GM21367 (cell line): ENCODE results near the gene LANCL3.
"Not testable (repeated sequence)": the region's sequence is repeated elsewhere in the genome, so short reads cannot be mapped to it uniquely, and the experiment has no call there.

Source experiments
- ATAC-seq: cut with Tn5 transposase; IDR thresholded peaks from one replicate; pipeline ENCODE4 v1.9.1; 2021; ENCODE audit not compliant: unreplicated experiment

The LANCL3 gene

DNA sequence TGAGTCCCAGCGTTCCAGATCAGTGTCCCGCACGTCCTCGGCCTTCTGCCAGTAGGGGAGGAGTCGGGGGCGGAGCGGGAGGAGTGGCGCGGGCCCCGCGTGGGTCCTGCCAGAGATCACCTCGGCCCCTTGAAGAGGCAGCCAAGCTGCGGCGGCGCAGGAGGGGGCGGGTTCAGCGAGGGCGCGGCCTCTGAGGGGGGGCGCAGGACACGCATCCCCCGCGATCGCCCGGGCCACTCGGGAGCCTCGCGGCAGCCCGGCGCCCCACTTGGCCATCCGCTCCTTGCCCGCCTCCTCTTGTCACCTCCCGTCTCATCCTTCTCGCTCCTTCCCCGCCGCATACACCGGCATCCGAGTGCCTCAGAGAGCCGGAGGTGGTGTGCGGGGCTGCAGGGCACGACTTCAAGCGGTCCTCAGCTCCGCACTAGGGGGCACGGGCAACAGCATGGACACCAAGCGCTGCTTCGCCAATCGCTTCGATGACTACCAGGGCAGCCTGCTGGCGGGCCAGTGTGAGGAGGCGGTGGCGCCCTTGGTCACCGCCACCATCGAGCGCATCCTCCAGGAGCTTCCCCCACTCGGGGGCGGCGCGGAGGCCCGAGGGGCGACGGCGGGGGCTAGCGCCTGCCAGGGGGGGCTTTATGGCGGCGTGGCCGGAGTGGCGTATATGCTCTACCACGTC lies at the start of gene LANCL3:
LANCL3 (plus strand) TSS at position 236 of the 682 bp plus-strand sequence; CDS start at position 446, 210 bp downstream.
- not testable (repeated sequence) for ATAC-seq

DNA sequence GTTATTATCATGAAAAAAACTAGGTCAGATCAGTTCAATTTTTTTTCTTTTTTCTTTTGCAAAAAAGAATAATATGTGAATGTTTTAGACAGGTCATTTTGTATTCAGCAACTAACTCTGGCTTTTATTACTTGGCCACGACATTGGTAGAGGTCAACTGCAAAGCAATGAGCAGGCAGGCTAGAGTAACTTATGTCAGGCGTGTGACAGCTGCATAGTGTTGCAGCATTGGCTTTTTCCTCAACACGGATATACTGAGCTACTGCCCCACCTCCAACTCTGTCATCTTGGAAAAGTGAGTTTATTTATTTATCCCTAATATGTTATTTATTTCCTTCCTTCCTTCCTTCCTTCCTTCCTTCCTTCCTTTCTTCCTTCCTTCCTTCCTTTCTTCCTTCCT lies 47.8 kb upstream of the LANCL3 start:
- ATAC-seq, result not testable (repeated sequence)

DNA sequence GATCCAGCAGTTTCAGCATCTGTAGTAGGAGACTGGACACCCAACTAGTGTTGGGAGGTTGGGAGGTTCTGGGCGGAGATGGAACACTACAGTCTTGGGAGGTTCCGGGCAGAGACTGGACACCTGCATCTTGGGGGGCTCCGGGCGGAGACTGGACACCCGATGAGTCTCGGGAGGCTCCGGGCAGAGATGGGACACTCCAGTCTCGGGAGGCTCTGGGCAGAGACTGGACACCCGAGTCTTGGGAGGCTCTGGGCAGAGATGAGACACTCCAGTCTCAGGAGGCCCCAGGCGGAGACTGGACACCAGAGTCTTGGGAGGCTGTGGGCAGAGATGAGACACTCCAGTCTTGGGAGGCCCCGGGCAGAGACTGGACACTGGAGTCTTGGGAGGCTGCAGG lies 29.5 kb upstream of the LANCL3 start:
- no peak for ATAC-seq

DNA sequence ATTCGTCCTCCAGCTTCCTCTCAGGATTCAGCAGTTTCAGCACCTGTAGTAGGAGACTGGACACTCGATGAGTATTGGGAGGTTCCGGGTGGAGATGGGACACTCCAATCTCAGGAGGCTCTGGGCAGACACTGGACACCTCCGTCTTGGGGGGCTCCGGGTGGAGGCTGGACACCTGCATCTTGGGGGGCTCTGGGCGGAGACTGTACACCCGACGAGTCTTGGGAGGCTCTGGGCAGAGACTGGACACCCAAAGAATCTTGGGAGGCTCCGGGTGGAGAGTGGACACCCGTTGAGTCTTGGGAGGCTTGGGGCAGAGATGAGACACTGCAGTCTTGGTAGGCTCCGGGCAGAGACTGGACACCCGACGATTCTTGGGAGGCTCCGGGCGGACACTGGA lies 28.7 kb upstream of the LANCL3 start:
- ATAC-seq, result no peak

DNA sequence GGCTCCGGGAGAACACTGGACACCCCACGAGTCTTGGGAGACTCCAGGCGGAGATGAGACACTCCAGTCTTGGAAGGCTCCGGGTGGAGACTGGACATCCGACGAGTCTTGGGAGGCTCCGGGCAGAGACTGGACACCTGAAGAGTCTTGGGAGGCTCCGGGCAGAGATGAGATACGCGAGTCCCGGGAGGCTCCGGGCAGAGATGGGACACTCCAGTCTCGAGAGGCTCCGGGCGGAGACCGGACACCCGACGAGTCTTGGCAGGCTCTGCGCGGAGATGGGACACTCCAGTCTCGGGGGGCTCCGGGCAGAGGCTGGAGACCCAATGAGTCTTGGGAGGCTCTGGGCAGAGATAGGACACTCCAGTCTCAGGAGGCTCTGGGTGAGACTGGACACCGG lies 28.1 kb upstream of the LANCL3 start:
- no peak for ATAC-seq

DNA sequence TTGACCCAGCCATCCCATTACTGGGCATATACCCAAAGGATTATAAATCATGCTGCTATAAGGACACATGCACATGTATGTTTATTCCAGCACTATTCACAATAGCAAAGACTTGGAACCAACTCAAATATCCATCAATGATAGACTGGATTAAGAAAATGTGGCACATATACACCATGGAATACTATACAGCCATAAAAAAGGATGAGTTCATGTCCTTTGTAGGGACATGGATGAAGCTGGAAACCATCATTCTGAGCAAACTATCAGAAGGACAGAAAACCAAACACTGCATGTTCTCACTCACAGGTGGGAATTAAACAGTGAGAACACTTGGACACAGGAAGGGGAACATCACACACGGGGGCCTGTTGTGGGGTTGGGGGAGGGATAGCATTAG lies 26.9 kb upstream of the LANCL3 start:
- not testable (repeated sequence) for ATAC-seq

DNA sequence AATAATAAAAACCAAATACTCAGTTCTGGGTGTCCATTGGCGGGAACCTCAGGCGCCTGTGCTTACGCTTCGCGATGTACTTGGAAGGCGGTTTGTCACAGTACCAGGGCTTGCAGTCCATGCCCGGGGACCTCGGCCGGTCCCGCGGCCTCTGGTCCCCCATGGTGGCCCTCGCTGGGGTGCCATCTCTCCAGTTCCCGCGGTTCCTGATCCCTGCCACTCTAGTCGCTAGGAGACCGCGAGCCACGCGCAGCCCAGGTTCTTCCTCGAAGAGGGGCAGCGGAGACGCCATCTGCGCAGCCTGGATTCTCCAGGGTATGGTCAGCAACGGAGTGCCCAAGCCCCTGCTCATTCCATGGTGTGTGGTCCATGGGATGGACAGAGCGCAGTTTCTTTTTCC lies 26.4 kb upstream of the LANCL3 start:
- no peak for ATAC-seq

DNA sequence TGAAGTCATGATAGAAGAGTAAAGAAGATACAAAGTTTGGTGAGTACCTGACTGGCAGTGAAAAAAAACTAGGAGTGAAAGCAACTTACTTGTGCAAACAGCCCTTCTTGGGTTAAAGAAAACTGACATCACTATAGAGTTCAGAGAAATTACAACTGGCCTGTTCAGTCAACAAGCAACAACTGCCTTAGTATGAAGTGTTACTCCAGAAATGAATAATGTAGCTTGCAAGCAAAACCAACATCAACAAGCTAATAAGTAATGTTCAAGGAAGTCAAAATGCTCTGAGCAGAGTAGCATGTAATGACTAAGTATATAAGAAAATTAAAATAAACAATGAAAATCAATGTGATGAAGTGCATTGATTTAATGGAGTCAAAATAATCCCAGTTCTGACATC lies 21.8 kb upstream of the LANCL3 start:
- ATAC-seq, result not testable (repeated sequence)

DNA sequence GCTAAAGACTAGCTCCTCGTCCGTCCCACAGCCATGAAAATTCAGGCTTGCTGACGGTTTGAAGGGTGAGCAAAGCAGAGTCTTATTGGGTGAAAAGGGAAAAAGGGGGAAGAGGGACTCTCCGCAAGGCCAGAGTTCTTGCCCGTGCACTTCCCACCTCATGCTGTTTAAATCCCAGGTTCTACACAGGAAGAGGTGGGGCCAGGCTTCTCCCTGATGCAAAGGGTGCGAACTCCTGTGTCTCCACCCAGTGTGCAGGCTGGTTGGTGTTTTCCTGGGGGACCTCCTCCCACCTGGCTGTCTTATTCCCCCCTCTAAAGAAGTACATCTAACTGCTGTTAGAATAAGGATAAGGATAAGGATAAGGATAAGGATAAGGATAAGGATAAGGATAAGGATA lies 18.0 kb upstream of the LANCL3 start:
- ATAC-seq, result no peak

DNA sequence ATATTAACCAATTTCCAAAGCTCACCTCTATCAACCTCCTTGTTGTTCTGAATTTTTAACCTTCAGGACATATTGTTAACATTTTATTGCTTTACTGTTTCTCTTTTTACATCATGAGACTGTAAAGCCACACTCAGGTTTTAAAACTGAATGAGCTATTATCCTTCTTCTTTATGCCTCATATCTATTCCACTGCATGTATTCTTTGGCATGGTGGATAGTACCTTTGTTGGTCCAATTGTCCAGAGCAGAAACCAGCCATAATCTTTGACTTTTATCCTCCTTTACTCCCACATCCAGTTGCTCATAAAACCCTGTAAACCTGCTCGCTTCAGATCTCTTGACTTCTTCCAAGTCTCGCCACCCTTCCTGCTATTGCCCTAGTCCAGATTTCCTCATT lies 6.2 kb upstream of the LANCL3 start:
- not testable (repeated sequence) for ATAC-seq

DNA sequence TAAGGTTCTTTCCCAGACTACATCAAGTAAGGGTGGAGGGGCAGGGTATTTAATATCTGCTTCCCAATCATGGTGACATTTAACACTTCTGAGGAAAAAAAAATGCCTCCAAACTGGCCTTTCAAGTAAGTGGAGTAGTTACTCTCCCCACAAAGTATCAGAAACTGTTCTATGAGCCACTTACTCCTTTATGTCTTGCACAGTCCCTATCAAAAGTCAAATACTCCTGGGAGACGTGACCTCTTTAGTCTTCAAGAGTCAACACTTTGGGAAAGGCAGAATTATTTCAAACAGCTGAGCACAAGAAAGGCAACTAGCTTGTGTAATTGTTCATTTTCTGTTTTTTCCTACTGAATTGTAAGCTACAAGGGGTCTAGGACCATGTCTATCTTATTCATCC lies 1.1 kb upstream of the LANCL3 start:
- ATAC-seq, result not testable (repeated sequence)

DNA sequence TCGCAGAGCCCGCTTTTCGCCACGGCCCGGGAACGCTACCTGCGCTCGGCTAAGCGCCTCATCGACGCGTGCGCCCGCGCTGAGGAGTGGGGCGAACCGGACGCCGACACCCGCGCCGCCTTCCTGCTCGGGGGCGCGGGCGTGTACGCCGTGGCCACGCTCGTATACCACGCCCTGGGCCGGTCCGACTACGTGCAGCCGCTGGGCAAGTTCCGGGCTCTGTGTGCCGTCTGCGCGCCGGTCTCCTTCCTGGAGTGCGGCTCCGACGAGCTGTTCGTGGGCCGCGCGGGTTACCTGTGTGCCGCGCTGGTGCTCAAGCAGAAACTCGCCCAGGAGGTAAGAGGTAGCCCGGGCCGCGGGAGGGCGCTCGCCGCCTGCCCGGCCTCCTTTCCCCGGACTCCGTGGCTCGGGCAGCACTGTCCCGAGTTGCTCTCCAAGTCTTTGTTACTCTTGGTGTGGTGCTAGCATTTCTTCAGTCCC lies 687 bp downstream of the LANCL3 start:
- not testable (repeated sequence) for ATAC-seq

DNA sequence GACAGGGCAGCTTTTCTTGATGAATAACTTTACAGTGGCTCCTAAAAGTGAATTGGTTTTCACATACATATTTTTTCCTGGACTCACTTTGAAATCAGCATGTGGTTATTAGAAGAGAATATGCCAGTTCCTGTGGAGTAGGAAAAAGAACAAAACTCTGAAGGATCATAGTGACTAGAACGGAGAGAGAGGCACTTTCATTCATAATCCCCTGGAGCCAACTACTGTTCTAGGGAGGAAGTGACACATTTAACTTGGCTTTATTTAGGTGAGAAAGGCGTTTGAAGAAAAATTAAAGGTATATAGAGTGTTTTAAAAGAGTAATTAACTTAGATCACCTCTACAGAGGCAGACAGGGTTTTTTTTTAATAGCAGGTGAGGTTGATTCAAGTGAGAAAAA lies 1.7 kb downstream of the LANCL3 start:
- ATAC-seq, result not testable (repeated sequence)

DNA sequence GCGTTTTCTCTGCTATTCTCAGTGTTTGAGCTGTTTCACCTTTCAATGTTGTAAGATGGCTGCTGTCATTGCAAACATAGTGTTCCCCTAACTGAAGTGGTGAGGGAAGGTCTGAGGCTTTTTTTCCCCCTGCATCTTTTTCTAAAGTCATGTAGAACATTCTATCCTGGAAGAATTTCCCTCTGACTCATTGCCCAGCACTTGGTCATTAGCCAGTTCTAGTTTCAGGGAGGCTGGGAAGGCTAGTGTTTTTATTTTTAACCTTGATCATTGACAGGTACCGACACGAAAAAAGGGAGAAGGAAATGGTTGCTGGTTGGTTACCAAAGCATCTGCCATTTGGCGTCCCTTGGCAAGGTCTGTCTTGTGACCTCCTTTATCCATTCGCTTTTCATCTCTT lies 6.6 kb downstream of the LANCL3 start:
- ATAC-seq, result no peak

DNA sequence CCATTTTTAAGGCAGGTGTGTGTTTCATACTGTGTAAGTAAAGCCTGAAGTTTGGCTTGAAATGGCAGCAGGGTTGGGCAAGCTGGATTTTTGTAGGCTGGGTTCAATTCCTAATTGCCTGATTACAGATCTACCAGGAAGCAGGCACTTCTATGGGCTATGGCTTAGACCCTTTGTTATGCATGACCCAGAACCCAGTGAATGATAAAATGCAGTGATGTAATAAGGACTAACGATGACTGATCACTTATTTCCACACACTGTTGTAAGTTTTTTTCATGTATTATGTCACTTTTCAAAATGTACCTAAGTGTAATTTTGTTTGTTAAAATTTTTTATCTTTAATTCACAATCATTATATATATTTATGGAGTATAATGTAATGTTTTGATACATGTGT lies 8.6 kb downstream of the LANCL3 start:
- ATAC-seq, result no peak

DNA sequence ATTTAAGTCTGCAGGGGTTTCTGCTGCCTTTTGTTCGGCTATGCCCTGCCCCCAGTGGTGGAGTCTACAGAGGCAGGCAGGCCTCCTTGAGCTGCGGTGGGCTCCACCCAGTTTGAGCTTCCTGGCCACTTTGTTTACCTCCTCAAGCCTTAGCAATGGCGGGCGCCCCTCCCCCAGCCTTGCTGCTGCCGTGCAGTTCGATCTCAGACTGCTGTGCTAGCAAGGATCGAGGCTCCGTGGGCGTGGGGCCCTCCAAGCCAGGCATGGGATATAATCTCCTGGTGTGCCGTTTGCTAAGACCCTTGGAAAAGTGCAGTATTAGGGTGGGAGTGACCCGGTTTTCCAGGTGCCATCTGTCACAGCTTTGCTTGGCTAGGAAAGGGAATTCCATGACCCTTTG lies 15.9 kb downstream of the LANCL3 start:
- not testable (repeated sequence) for ATAC-seq

DNA sequence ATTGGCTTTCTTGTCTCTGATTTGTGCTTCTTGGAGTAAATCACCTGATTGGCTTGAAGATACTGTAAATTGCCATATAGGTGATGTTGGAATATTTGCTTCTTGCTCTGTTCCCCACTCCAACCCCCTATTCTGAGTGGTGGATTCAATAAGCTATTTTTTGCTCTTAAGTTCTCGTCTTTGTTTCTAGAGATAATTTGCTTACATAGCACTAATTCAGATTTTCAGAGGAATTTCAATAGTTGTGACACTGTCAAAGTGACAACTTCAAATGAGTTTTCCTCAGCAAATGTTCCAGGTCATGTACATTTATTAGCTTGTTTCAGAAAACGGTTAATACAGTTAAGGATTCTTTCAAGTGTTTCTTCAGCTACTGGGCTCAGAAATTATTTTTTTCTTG lies 18.6 kb downstream of the LANCL3 start:
- ATAC-seq, result no peak

DNA sequence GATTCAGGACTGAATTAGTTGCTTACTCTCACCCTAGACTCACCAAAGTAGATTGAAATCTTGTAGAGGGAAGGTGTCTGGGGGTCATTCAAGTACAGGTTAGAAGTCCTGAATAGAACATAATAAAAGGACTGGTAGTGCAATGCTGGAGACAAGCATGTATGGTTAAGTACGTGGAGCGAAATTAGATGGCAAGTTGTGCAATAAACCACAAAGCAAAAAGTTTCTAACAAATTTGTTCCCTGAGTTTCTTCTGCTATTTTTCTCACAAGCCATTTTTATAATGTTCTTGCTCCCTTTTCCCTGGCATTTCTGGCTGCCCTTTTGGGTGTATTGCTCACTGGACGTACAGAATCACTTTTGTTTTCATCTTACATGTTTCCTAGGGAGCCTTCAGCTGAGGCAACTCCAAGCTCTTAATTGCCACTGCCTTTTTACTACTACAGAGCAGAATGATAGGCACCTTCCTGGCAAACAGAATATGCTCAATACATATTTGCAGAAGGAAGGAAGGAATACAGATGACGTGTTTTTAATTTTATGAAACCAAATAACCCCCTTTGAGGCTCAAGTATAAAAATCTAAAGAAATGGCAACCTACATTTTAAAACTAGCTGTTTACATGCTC lies 23.4 kb downstream of the LANCL3 start:
- ATAC-seq, result no peak

DNA sequence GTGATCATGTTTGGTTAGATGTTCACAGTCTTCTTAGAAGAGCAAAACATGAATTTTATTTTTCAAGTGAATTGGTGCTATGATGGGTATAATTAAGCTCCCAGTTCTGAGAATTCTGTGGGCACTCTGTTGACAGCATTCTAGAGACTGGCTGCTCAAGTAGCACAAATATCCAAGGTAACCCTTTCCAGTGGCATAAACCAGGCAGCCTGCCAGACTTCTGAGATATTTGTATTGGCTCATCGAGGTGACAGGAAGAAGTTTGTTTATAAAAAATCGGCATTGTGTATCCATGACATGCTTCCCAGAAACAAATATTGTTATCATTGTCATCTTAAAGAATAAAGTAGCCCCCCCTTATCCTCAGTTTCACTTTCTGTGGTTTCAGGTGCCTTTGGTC lies 28.3 kb downstream of the LANCL3 start:
- no peak for ATAC-seq

DNA sequence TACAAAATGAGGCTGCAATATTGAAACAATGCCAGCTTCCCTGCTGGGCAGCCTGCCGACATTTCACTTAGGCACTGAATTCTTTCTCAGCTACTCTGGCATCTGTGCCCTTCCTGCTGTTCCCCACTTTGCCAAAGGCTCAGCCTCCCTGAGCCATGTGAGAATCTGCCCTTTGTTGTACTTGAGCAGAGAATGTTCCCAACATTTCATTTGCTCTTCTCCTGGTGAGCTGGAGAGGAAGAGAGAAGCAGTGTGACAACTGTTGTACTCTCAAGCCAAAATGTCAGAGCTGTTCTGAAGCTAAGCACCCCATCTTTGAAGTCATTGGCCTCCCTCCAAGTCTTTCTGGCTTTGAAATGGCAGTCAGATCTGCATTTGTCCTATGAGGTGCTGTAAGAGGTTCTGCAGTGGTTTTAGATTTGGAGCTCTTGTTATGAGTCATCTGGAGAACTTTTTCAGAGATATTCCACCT lies 32.5 kb downstream of the LANCL3 start:
- no peak for ATAC-seq

DNA sequence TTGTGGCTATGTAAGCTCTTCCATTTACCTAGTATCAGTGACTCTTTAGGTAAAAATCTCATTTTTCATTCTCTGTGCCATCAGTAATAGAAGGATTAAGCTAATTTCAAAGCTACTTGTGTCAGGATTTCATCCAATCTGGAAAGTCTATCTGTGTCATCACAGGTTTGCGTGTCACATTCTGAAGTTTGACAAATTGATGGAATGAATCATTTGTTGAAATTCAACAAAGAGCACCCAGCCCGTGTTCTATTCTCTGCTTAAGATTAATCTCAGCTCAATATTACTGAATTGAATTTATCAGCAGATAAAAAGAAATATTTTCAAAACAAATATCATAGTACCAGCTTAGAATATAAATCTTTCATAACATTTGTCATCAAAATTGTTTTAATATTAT lies 35.8 kb downstream of the LANCL3 start:
- ATAC-seq, result no peak

DNA sequence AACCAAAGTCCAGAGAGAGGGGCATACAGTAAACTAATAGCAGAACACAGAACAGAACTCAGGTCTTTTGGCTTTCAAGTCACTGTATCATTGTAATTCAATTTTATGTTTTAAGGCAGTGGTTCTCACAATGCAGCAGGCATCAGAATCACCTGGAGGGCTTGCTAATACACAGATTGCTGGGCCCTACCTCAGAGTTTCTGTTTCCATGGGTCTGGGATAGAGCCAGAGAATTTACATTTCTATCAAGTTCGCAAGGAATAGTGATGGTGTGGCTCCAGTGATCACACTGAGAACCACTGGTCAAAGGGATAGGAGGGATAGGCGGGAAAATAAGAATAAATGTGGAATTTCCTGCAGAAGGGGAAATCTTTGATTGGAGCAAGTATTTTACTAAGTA lies 36.7 kb downstream of the LANCL3 start:
- no peak for ATAC-seq

DNA sequence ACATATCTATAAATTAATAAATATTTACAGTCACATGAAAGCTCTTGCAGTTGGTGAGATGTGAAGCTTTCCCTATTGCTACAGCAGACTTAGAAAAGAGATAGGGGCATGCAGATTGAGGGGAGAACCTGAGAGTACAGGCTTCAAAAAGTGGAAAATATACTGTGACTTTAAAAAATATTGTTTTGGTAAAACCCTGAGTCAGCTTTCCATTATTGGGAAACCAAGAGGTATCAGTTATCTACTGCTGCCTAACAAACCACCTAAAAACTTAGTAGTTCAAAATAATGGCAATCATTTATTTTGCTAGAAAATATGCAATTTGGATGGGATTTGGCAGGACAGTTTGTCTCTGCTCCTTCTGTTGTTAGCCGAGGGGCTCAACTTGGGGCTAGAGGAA lies 38.3 kb downstream of the LANCL3 start:
- no peak for ATAC-seq
